ENCODE results near the gene EIF2AK2. TPM values are rescaled to one million over a fixed set of nuclear protein-coding genes. Genes with fewer than 3 reads are reported as not detected.

EIF2AK2 gene
- total RNA-seq, 1 donor from 2014 or later = 15.2 TPM

DNA sequence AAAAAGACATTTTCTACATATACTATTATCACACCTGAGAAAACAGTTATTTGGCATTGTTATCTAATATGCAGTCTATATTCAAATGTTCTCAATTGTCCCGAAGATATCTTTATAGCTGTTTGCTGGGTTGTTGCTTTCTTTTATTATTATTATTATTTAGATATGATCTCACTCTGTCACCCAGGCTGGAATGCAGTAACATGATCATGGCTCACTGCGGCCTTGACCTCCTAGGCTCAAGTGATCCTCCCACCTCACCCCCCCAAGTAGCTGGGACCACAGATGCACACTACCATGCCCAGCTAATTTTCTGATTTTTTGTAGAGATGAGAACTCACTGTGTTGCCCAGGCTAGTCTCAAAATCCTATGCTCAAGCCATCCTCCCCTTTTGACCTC lies 52.6 kb downstream of the EIF2AK2 start:
- no peaks in the 10 kb centered on the region for H3K27me3 ChIP-seq
- no peak overlapping the region for H3K27ac ChIP-seq
- intact Hi-C loops (cut with DNase I) = no loop called here
- TF ChIP-seq, protein P1, sequence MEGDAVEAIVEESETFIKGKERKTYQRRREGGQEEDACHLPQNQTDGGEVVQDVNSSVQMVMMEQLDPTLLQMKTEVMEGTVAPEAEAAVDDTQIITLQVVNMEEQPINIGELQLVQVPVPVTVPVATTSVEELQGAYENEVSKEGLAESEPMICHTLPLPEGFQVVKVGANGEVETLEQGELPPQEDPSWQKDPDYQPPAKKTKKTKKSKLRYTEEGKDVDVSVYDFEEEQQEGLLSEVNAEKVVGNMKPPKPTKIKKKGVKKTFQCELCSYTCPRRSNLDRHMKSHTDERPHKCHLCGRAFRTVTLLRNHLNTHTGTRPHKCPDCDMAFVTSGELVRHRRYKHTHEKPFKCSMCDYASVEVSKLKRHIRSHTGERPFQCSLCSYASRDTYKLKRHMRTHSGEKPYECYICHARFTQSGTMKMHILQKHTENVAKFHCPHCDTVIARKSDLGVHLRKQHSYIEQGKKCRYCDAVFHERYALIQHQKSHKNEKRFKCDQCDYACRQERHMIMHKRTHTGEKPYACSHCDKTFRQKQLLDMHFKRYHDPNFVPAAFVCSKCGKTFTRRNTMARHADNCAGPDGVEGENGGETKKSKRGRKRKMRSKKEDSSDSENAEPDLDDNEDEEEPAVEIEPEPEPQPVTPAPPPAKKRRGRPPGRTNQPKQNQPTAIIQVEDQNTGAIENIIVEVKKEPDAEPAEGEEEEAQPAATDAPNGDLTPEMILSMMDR (IDR thresholded peaks at IDR 0.05) = no peak
- TF ChIP-seq POLR2AphosphoS5 (IDR thresholded peaks at IDR 0.05; ENCODE audit: insufficient read depth in 1 of 2, low read depth in 1 of 2) = no peak
- TF ChIP-seq POLR2A (IDR thresholded peaks at IDR 0.05) = no peak
- no peak for DNase-seq (ENCODE audit: extremely low spot score in 2 of 2)
- no peak overlapping the region for H3K4me3 ChIP-seq
- peaks cover 0 to 45% of the 10 kb centered on the region in 2 donors for H3K36me3 ChIP-seq
- H3K9me3 ChIP-seq = no peaks in the 10 kb centered on the region
- H3K4me1 ChIP-seq = no peaks in the 10 kb centered on the region

DNA sequence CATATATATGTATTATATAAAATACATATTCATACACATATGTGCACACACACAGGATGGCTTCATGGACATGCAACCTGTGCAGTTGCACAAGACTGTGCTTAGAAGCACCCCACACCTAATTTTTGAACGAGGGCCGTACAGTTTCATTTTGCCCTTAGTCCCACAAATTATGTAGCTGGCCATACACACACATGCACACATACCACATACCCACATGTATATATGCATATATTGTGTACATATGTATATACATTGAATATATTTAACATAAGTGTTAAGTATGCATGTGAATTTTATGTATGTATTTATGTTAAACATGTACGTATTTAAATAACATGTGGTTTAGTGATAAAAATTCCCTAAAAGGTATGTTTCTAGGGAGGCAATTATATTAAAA lies 54.2 kb downstream of the EIF2AK2 start:
- Histone ChIP-seq H3K4me3 (no peak overlapping the region), H3K27me3 (no peaks in the 10 kb centered on the region), H3K36me3 (peaks cover 0 to 31% of the 10 kb centered on the region in 2 donors), H3K27ac (no peak overlapping the region), H3K4me1 (no peaks in the 10 kb centered on the region), H3K9me3 (no peaks in the 10 kb centered on the region)
- intact Hi-C loops (cut with DNase I) = no loop called here
- no peak for DNase-seq (ENCODE audit: extremely low spot score in 2 of 2)
- TF ChIP-seq, protein P1 (IDR thresholded peaks at IDR 0.05) = no peak
- no peak for TF ChIP-seq POLR2AphosphoS5 (IDR thresholded peaks at IDR 0.05; ENCODE audit: insufficient read depth in 1 of 2, low read depth in 1 of 2)
- no peak for TF ChIP-seq POLR2A (IDR thresholded peaks at IDR 0.05)

DNA sequence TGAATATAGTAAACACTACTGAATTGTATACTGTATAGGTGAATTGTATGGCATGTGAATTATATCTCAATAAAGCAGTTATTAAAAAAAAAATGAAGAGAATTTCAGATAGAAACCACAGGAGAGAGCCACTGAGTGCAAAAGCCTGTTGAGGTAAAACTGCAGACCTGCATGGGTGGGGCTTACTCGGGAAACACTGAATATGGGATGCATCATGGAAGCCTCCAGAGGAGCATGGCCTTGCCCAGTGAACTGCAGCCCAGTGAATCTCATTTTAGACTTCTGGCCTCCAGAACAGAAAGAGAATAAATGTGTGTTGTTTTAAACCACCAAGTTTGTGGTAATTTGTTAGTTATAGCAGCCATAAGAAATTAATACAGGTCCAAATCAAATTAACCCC lies 56.7 kb downstream of the EIF2AK2 start:
- H3K4me1 ChIP-seq = no peaks in the 10 kb centered on the region
- no peak for DNase-seq (ENCODE audit: extremely low spot score in 2 of 2)
- H3K9me3 ChIP-seq = no peaks in the 10 kb centered on the region
- H3K27me3 ChIP-seq = no peaks in the 10 kb centered on the region
- H3K4me3 ChIP-seq = no peak overlapping the region
- intact Hi-C loops (cut with DNase I) = no loop called here
- no peak overlapping the region for H3K27ac ChIP-seq
- peaks cover 0 to 22% of the 10 kb centered on the region in 2 donors for H3K36me3 ChIP-seq
- no peak for TF ChIP-seq POLR2A (IDR thresholded peaks at IDR 0.05)
- no peak for TF ChIP-seq POLR2AphosphoS5 (IDR thresholded peaks at IDR 0.05; ENCODE audit: insufficient read depth in 1 of 2, low read depth in 1 of 2)
- TF ChIP-seq, protein P1 (IDR thresholded peaks at IDR 0.05) = no peak

DNA sequence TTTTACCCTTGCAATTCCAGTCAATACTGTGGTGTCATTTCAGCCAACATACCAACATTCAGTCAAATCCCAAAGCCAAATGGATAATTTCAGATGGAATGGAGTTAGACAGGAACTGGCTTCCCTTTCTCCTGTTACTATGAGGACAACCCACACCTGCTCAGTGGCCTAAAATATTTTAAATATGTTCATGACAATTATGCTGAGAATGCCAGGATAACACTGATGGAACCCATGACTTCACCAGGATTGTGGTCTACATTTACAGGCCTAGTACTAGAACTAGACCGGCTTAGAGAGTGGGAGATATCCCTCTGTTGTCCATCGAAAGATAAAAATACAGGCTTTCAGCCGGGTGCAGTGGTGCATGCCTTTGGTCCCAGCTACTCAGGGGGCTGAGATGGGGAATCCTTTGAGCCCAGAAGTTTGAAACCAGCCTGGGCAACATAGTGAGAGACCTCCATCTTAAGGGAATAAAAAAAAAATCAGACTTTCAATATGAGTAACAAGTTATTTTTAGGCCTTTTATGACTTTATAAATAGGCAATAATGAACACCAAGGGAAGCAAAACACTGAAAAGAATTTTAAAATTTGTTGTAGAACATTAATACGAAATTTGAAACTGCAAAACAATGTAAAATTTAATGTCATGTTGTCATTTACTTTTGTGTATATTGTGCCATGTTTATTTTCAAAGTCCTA lies 58.2 kb downstream of the EIF2AK2 start:
- Histone ChIP-seq H3K27ac (no peak overlapping the region), H3K36me3 (peaks cover 0 to 36% of the 10 kb centered on the region in 2 donors), H3K9me3 (no peaks in the 10 kb centered on the region), H3K4me3 (no peak overlapping the region), H3K27me3 (no peaks in the 10 kb centered on the region), H3K4me1 (no peaks in the 10 kb centered on the region)
- intact Hi-C loops (cut with DNase I) = no loop called here
- TF ChIP-seq POLR2A (IDR thresholded peaks at IDR 0.05) (no peak), POLR2AphosphoS5 (IDR thresholded peaks at IDR 0.05; ENCODE audit: insufficient read depth in 1 of 2, low read depth in 1 of 2) (no peak)
- TF ChIP-seq, protein P1 (IDR thresholded peaks at IDR 0.05) = no peak
- DNase-seq (ENCODE audit: extremely low spot score in 2 of 2) = no peak

DNA sequence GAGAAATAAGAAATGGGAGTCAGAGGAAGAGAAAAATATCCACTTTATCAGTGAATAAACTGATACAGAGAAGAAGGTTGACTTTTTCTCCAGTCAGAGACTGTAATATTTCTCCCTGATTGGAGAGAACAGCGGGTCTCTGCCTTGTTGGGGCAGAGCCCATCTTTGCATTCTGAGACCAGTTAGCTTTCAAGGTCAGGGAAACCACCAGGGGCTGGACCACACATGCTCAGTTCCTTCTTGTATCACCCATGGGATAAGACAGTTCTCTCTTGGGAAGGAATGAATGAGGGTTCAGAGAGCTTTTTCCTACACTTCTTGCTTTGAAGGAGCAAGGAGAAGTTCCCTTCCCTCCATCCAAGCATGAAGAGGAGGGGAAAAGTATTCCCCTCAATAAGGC lies 60.2 kb downstream of the EIF2AK2 start:
- H3K4me3 ChIP-seq = no peak overlapping the region
- DNase-seq (ENCODE audit: extremely low spot score in 2 of 2) = no peak
- H3K4me1 ChIP-seq = no peaks in the 10 kb centered on the region
- H3K27ac ChIP-seq = no peak overlapping the region
- no peaks in the 10 kb centered on the region for H3K9me3 ChIP-seq
- H3K27me3 ChIP-seq = no peaks in the 10 kb centered on the region
- intact Hi-C loops (cut with DNase I) = no loop called here
- H3K36me3 ChIP-seq = peaks cover 0 to 40% of the 10 kb centered on the region in 2 donors
- TF ChIP-seq POLR2AphosphoS5 (IDR thresholded peaks at IDR 0.05; ENCODE audit: insufficient read depth in 1 of 2, low read depth in 1 of 2) (no peak), POLR2A (IDR thresholded peaks at IDR 0.05) (no peak)
- TF ChIP-seq, protein P1 (IDR thresholded peaks at IDR 0.05) = no peak
